ENCODE measurements around the gene TBXA2R. TPM values are rescaled to one million over a fixed set of nuclear protein-coding genes. Genes with fewer than 3 reads are reported as not detected.

The TBXA2R gene
- total RNA-seq, 3 donors from 2014 or later = 0.32 to 0.44 (median 0.33) TPM

- intact Hi-C loops (cut with DNase I; ENCODE audit: low total_unique reads) = loop anchor here (5.0 kb wide), 1 partner anchor 67 kb away; no protein-coding TSS in a partner anchor
- no peak for DNase-seq (ENCODE audit: low spot score in 2 of 2)
- TF ChIP-seq POLR2A (IDR thresholded peaks at IDR 0.05) = no peak
- TF ChIP-seq, protein P1, sequence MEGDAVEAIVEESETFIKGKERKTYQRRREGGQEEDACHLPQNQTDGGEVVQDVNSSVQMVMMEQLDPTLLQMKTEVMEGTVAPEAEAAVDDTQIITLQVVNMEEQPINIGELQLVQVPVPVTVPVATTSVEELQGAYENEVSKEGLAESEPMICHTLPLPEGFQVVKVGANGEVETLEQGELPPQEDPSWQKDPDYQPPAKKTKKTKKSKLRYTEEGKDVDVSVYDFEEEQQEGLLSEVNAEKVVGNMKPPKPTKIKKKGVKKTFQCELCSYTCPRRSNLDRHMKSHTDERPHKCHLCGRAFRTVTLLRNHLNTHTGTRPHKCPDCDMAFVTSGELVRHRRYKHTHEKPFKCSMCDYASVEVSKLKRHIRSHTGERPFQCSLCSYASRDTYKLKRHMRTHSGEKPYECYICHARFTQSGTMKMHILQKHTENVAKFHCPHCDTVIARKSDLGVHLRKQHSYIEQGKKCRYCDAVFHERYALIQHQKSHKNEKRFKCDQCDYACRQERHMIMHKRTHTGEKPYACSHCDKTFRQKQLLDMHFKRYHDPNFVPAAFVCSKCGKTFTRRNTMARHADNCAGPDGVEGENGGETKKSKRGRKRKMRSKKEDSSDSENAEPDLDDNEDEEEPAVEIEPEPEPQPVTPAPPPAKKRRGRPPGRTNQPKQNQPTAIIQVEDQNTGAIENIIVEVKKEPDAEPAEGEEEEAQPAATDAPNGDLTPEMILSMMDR (IDR thresholded peaks at IDR 0.05) = no peak
- no peak for TF ChIP-seq POLR2AphosphoS5 (IDR thresholded peaks at IDR 0.05)
- Histone ChIP-seq H3K4me3 (no peak overlapping the region), H3K9me3 (no peaks in the 10 kb centered on the region), H3K36me3 (no peaks in the 10 kb centered on the region), H3K27ac (no peak overlapping the region), H3K27me3 (no peaks in the 10 kb centered on the region), H3K4me1 (no peaks in the 10 kb centered on the region)
These were observed 56.9 kb downstream of the TBXA2R start for GRCh38 chr19:3549816-3550215.

GRCh38 chr19:3548606-3549005 is 58.1 kb downstream of the TBXA2R start:
- H3K36me3 ChIP-seq = no peaks in the 10 kb centered on the region
- TF ChIP-seq, protein P1 (IDR thresholded peaks at IDR 0.05) = no peak
- no peak for TF ChIP-seq POLR2A (IDR thresholded peaks at IDR 0.05)
- no peak for TF ChIP-seq POLR2AphosphoS5 (IDR thresholded peaks at IDR 0.05)
- no peak for DNase-seq (ENCODE audit: low spot score in 2 of 2)
- H3K9me3 ChIP-seq = no peaks in the 10 kb centered on the region
- intact Hi-C loops (cut with DNase I; ENCODE audit: low total_unique reads) = loop anchor here (5.0 kb wide), 1 partner anchor 69 kb away; no protein-coding TSS in a partner anchor
- no peak overlapping the region for H3K4me3 ChIP-seq
- no peaks in the 10 kb centered on the region for H3K27me3 ChIP-seq
- H3K4me1 ChIP-seq = no peaks in the 10 kb centered on the region
- no peak overlapping the region for H3K27ac ChIP-seq

DNA sequence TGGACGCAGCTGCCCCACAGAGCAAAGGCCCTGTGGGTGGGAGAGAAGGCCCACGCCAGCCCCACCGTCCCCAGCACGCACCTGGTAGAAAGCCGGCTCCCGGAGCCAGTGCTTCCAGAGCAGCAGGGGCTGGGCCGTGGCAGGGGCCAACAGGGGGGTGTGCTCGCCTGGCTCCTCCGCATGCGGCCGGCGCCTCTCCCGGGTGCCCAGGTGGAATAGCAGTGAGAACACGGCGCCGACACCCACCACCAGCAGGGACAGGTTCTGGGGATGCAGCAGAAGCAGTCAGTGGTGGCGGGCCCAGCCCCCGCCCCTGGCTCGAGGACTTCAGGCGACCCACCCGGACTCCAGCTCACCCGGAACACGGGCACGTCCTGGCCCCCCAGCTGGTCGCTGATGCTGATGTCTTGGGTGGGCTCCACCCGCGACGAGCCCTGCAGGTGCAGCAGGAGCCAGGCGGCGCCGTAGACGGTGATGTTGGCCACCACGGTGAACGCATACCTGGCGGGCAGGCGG is 58.9 kb downstream of the TBXA2R start:
- Histone ChIP-seq H3K9me3 (no peaks in the 10 kb centered on the region), H3K4me1 (no peaks in the 10 kb centered on the region), H3K36me3 (no peaks in the 10 kb centered on the region), H3K27ac (no peak overlapping the region), H3K4me3 (no peak overlapping the region), H3K27me3 (no peaks in the 10 kb centered on the region)
- TF ChIP-seq, protein P1 (IDR thresholded peaks at IDR 0.05) = no peak
- TF ChIP-seq POLR2A (IDR thresholded peaks at IDR 0.05) = no peak
- no peak for TF ChIP-seq POLR2AphosphoS5 (IDR thresholded peaks at IDR 0.05)
- DNase-seq (ENCODE audit: low spot score in 2 of 2) = no peak
- intact Hi-C loops (cut with DNase I; ENCODE audit: low total_unique reads) = loop anchor here (5.0 kb wide), 1 partner anchor 69 kb away; no protein-coding TSS in a partner anchor

GRCh38 chr19:3547301-3547731 is 59.4 kb downstream of the TBXA2R start:
- DNase-seq (ENCODE audit: low spot score in 2 of 2) = no peak
- intact Hi-C loops (cut with DNase I; ENCODE audit: low total_unique reads) = loop anchor here (5.0 kb wide), 1 partner anchor 70 kb away; no protein-coding TSS in a partner anchor
- Histone ChIP-seq H3K27me3 (no peaks in the 10 kb centered on the region), H3K4me3 (no peak overlapping the region), H3K36me3 (no peaks in the 10 kb centered on the region), H3K4me1 (no peaks in the 10 kb centered on the region), H3K27ac (no peak overlapping the region), H3K9me3 (no peaks in the 10 kb centered on the region)
- TF ChIP-seq POLR2A (IDR thresholded peaks at IDR 0.05) (no peak), POLR2AphosphoS5 (IDR thresholded peaks at IDR 0.05) (no peak)
- TF ChIP-seq, protein P1 (IDR thresholded peaks at IDR 0.05) = peak in 2 of 3 donors; percentile 13 to 28

- no peak overlapping the region for H3K4me3 ChIP-seq
- H3K27ac ChIP-seq = no peak overlapping the region
- no peaks in the 10 kb centered on the region for H3K36me3 ChIP-seq
- no peaks in the 10 kb centered on the region for H3K4me1 ChIP-seq
- intact Hi-C loops (cut with DNase I; ENCODE audit: low total_unique reads) = loop anchor here (5.0 kb wide), 1 partner anchor 71 kb away; no protein-coding TSS in a partner anchor
- TF ChIP-seq POLR2A (IDR thresholded peaks at IDR 0.05) (no peak), POLR2AphosphoS5 (IDR thresholded peaks at IDR 0.05) (no peak)
- TF ChIP-seq, protein P1 (IDR thresholded peaks at IDR 0.05) = no peak
- H3K27me3 ChIP-seq = no peaks in the 10 kb centered on the region
- H3K9me3 ChIP-seq = no peaks in the 10 kb centered on the region
- DNase-seq (ENCODE audit: low spot score in 2 of 2) = no peak
These were observed 60.6 kb downstream of the TBXA2R start for GRCh38 chr19:3546119-3546518.

Data from breast epithelium (tissue), 4 donors.